Measurements from ENCODE around the gene HSPA6.

The HSPA6 gene

GRCh38 chr1:161503394-161503748 is 21.0 kb upstream of the HSPA6 start:
- H3K4me3 ChIP-seq (ENCODE audit: severe bottlenecking): no peak overlapping the region
- no peaks in the 10 kb centered on the region for H3K4me1 ChIP-seq (ENCODE audit: insufficient read depth, poor library complexity, severe bottlenecking)
- H3K27ac ChIP-seq (ENCODE audit: poor library complexity, severe bottlenecking): no peak overlapping the region
- DNase-seq (ENCODE audit: low spot score) (no peak), ATAC-seq (ENCODE audit: low read depth) (no peak)
- no peaks in the 10 kb centered on the region for H3K36me3 ChIP-seq (ENCODE audit: low read depth)
- no peaks in the 10 kb centered on the region for H3K9me3 ChIP-seq (ENCODE audit: severe bottlenecking)
- H3K27me3 ChIP-seq (ENCODE audit: insufficient read depth, poor library complexity, severe bottlenecking): no peaks in the 10 kb centered on the region
- no peak for TF ChIP-seq CTCF (IDR thresholded peaks at IDR 0.05; ENCODE audit: poor library complexity, severe bottlenecking)

GRCh38 chr1:161505686-161506085 is 18.7 kb upstream of the HSPA6 start:
- Histone ChIP-seq H3K4me3 (ENCODE audit: severe bottlenecking) (no peak overlapping the region), H3K27me3 (ENCODE audit: insufficient read depth, poor library complexity, severe bottlenecking) (no peaks in the 10 kb centered on the region), H3K36me3 (ENCODE audit: low read depth) (no peaks in the 10 kb centered on the region), H3K27ac (ENCODE audit: poor library complexity, severe bottlenecking) (no peak overlapping the region), H3K4me1 (ENCODE audit: insufficient read depth, poor library complexity, severe bottlenecking) (no peaks in the 10 kb centered on the region), H3K9me3 (ENCODE audit: severe bottlenecking) (no peaks in the 10 kb centered on the region)
- no peak for ATAC-seq (ENCODE audit: low read depth)
- TF ChIP-seq CTCF (IDR thresholded peaks at IDR 0.05; ENCODE audit: poor library complexity, severe bottlenecking): no peak
- no peak for DNase-seq (ENCODE audit: low spot score)

GRCh38 chr1:161506336-161507223 is 17.8 kb upstream of the HSPA6 start:
- no peaks in the 10 kb centered on the region for H3K27me3 ChIP-seq (ENCODE audit: insufficient read depth, poor library complexity, severe bottlenecking)
- no peaks in the 10 kb centered on the region for H3K9me3 ChIP-seq (ENCODE audit: severe bottlenecking)
- H3K36me3 ChIP-seq (ENCODE audit: low read depth): no peaks in the 10 kb centered on the region
- no peak overlapping the region for H3K27ac ChIP-seq (ENCODE audit: poor library complexity, severe bottlenecking)
- H3K4me3 ChIP-seq (ENCODE audit: severe bottlenecking): no peak overlapping the region
- no peaks in the 10 kb centered on the region for H3K4me1 ChIP-seq (ENCODE audit: insufficient read depth, poor library complexity, severe bottlenecking)
- ATAC-seq (ENCODE audit: low read depth) (no peak), DNase-seq (ENCODE audit: low spot score) (no peak)
- no peak for TF ChIP-seq CTCF (IDR thresholded peaks at IDR 0.05; ENCODE audit: poor library complexity, severe bottlenecking)

GRCh38 chr1:161510477-161510876 is 13.9 kb upstream of the HSPA6 start:
- Histone ChIP-seq H3K27ac (ENCODE audit: poor library complexity, severe bottlenecking) (no peak overlapping the region), H3K9me3 (ENCODE audit: severe bottlenecking) (no peaks in the 10 kb centered on the region), H3K4me1 (ENCODE audit: insufficient read depth, poor library complexity, severe bottlenecking) (no peaks in the 10 kb centered on the region), H3K4me3 (ENCODE audit: severe bottlenecking) (no peak overlapping the region), H3K36me3 (ENCODE audit: low read depth) (no peaks in the 10 kb centered on the region), H3K27me3 (ENCODE audit: insufficient read depth, poor library complexity, severe bottlenecking) (no peaks in the 10 kb centered on the region)
- no peak for TF ChIP-seq CTCF (IDR thresholded peaks at IDR 0.05; ENCODE audit: poor library complexity, severe bottlenecking)
- no peak for ATAC-seq (ENCODE audit: low read depth)
- DNase-seq (ENCODE audit: low spot score): no peak
